ENCODE data around the gene FBXL16. TPM values are rescaled to one million over a fixed set of nuclear protein-coding genes. Genes with fewer than 3 reads are reported as not detected.
A peak's percentile ranks its signal among the peaks of the same experiment; 100 is the strongest.

The FBXL16 gene
- total and polyA plus RNA-seq, 9 of the 15 experiments (the other 6 are each of a cell fraction or from before 2014, with no cell fraction given): 0.21 to 8.2 (median 1.7) TPM

DNA sequence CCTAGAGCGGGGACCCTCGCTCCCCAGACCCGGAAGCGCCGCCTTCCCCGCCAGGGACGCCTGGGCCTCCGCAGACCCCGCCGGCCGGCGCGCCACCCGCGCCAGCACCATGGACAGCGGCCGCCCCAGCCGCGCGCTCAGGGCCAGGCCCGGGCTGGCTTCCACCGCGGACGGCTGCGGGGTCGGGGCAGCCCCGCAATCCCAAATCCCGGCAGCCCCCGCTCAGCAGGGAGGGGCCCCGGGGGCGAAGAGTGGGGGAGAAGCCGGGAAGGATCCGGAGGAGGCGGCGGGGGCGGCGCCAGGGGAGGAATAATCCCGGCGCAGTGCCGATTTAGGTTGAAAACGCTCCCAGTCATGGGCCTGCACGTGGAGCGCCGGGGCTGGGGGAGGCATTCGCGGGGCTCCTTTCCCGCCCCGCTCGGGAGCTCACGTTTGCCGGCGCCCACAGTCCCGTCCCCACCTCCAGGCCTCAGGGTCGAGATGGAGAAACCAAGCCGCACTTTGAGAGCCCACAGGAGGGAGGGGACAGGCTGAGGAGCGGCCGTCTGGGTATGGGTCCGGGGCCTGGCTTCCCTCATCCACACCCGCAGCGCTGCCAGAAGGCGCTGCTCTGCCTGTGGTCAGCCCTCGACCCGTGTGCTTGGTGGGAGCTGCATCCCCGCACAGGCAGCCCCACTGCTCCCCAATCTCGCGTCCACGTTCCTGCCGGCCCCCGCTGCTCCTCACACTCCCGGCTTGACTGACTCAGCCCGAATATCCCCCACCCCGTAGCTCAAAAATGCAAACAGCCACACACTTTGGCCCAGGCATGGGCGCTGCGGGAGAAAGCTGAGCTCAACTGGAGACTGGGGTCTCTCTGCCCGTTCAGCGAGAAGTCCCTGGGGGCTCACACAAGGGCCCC is 4.7 kb downstream of the FBXL16 start (continued):
- 0 out of 4 replicates have a peak, but pooled peaks of 1 of the 2 experiments have one; percentile 40 for TF ChIP-seq FOXA3 (CRISPR knock-in tag; conservative IDR thresholded peaks at IDR 0.05 in 1 of 2, IDR thresholded peaks at IDR 0.05 in 1 of 2)
- 0 out of 2 replicates have a peak, but pooled peaks have one; percentile 63 for TF ChIP-seq ZBTB43 (CRISPR knock-in tag; IDR thresholded peaks at IDR 0.05)
- no peak for TF ChIP-seq SUPT5H (IDR thresholded peaks at IDR 0.05)
- TF ChIP-seq ZNF146 (CRISPR knock-in tag; IDR thresholded peaks at IDR 0.05; ENCODE audit: unreplicated experiment): no peak
- peak; percentile 63; the same call in 1 of the 2 replicates for TF ChIP-seq FOXP4 (CRISPR knock-in tag; IDR thresholded peaks at IDR 0.05; ENCODE audit: borderline replicate concordance)
- TF ChIP-seq SRF (CRISPR knock-in tag; IDR thresholded peaks at IDR 0.05): no peak
- TF ChIP-seq NONO (IDR thresholded peaks at IDR 0.05; ENCODE audit: low read depth in 2 of 2, low read length in 1 of 2): no peak
- TF ChIP-seq EGR1 (conservative IDR thresholded peaks at IDR 0.05): peak; percentile 20; the same call in 1 of the 2 replicates
- 0 out of 4 replicates have a peak, but pooled peaks of 1 of the 2 experiments have one; percentile 8 for TF ChIP-seq RCOR1 (IDR thresholded peaks at IDR 0.05; ENCODE audit: borderline replicate concordance in 1 of 2, low read depth in 2 of 2, low read length in 2 of 2)
- TF ChIP-seq MXD1 (CRISPR knock-in tag; IDR thresholded peaks at IDR 0.05; ENCODE audit: borderline replicate concordance, poor library complexity, severe bottlenecking): no peak
- TF ChIP-seq ZSCAN29 (IDR thresholded peaks at IDR 0.05): no peak
- TF ChIP-seq KHSRP (IDR thresholded peaks at IDR 0.05): no peak
- TF ChIP-seq, protein P1, sequence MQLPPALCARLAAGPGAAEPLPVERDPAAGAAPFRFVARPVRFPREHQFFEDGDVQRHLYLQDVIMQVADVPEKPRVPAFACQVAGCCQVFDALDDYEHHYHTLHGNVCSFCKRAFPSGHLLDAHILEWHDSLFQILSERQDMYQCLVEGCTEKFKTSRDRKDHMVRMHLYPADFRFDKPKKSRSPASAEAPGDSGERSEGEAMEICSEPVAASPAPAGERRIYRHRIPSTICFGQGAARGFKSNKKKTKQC (CRISPR knock-in tag; IDR thresholded peaks at IDR 0.05): peak; percentile 83
- 0 out of 4 replicates have a peak, but pooled peaks of 1 of the 2 experiments have one; percentile 29 for TF ChIP-seq HDAC1 (IDR thresholded peaks at IDR 0.05)
- no peak for TF ChIP-seq ZKSCAN8 (CRISPR knock-in tag; IDR thresholded peaks at IDR 0.05)
- no peak for TF ChIP-seq TEAD4 (IDR thresholded peaks at IDR 0.05; ENCODE audit: low read length)
- 0 out of 2 replicates have a peak, but pooled peaks have one; percentile 64 for TF ChIP-seq TEAD4 (CRISPR knock-in tag; IDR thresholded peaks at IDR 0.05; ENCODE audit: borderline replicate concordance)
- TF ChIP-seq EHMT2 (IDR thresholded peaks at IDR 0.05): peak; percentile 82
- TF ChIP-seq, protein P2, sequence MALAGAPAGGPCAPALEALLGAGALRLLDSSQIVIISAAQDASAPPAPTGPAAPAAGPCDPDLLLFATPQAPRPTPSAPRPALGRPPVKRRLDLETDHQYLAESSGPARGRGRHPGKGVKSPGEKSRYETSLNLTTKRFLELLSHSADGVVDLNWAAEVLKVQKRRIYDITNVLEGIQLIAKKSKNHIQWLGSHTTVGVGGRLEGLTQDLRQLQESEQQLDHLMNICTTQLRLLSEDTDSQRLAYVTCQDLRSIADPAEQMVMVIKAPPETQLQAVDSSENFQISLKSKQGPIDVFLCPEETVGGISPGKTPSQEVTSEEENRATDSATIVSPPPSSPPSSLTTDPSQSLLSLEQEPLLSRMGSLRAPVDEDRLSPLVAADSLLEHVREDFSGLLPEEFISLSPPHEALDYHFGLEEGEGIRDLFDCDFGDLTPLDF (CRISPR knock-in tag; IDR thresholded peaks at IDR 0.05): peak; percentile 60; the same call in 1 of the 2 replicates
- peak; percentile 40 for TF ChIP-seq FUS (optimal IDR thresholded peaks at IDR 0.05; ENCODE audit: low read depth, low read length)
- no peak for TF ChIP-seq OTX1 (CRISPR knock-in tag; IDR thresholded peaks at IDR 0.05)
- TF ChIP-seq ZNF311 (CRISPR knock-in tag; IDR thresholded peaks at IDR 0.05): no peak

All from K562 (cell line).